Activated CD4-positive, alpha-beta T cell treated with anti-CD3 and anti-CD28 coated beads for 36 hours (primary cell): ENCODE results near the gene NELFB. TPM values are rescaled to one million over a fixed set of nuclear protein-coding genes. Genes with fewer than 3 reads are reported as not detected.

Source experiments
- ATAC-seq: fragments of 200-7000 bp; cut with Tn5 transposase; one replicate; pipeline ENCODE4 v1.10.0; 2021; ENCODE audit warnings: mild to moderate bottlenecking, moderate library complexity
- CTCF ChIA-PET: fragments of 350-600 bp; sonication (Branson Sonifier 250); formaldehyde crosslinking; loops from one replicate; lab custom pipeline; 2021; ENCODE audit warnings: antibody characterized with exemption; lab: Charles Lee
- POLR2A ChIA-PET: fragments of 350-600 bp; sonication (Branson Sonifier 250); formaldehyde crosslinking; loops from one replicate; lab custom pipeline; 2021; ENCODE audit warnings: antibody characterized with exemption, inconsistent platforms; lab: Charles Lee
- DNase-seq: peaks from one replicate; pipeline ENCODE4 v3.0.0-alpha.2; 2020
- H3K27ac Mint-ChIP-seq: one replicate; pipeline ENCODE4 v1.8.0; 2021; ENCODE audit warnings: mixed read lengths
- H3K27me3 Mint-ChIP-seq: one replicate; pipeline ENCODE4 v1.8.0; 2021; ENCODE audit warnings: mixed read lengths
- H3K36me3 Mint-ChIP-seq: one replicate; pipeline ENCODE4 v1.8.0; 2021; ENCODE audit warnings: low read depth, mixed read lengths
- H3K4me1 Mint-ChIP-seq: one replicate; pipeline ENCODE4 v1.8.0; 2021; ENCODE audit warnings: mixed read lengths
- H3K4me3 Mint-ChIP-seq: one replicate; pipeline ENCODE4 v1.8.0; 2021; ENCODE audit warnings: mild to moderate bottlenecking, moderate library complexity, mixed read lengths
- H3K9me3 Mint-ChIP-seq: one replicate; pipeline ENCODE4 v1.8.0; 2021; ENCODE audit warnings: low read depth, mixed read lengths
- intact Hi-C, 2 experiments: fragments of 100-400 bp; cut with DNase I in 1 of 2; cut with micrococcal nuclease in 1 of 2; formaldehyde crosslinking; loops; one replicate each; pipeline versions ENCODE4 v1.14.2 to v1.15.1; 2022 to 2024; cut with DNase I, micrococcal nuclease
- total RNA-seq, 2 experiments: library from RNA; stranded (reverse); gene quantifications; one replicate each; pipeline ENCODE4 v1.2.3, GENCODE V29; 2021

NELFB gene
- total RNA-seq, 2 experiments from 2014 or later = 41.4 to 54.1 TPM

- ChIA-PET POLR2A (interaction anchor here (0.6 to 3.6 kb wide), 5 partner anchors 8 to 546 kb away, joined by 3 to 31 read pairs (median 5); partner anchors contain the start of gene NELFB), CTCF (no interaction called here)
- no peak overlapping the region for H3K4me3 Mint-ChIP-seq
- H3K9me3 Mint-ChIP-seq = no peaks in the 10 kb centered on the region
- no peak for DNase-seq
- H3K27ac Mint-ChIP-seq = no peak overlapping the region
- no peaks in the 10 kb centered on the region for H3K27me3 Mint-ChIP-seq
- peaks cover 20% of the 10 kb centered on the region for H3K4me1 Mint-ChIP-seq
- H3K36me3 Mint-ChIP-seq = peaks cover 27% of the 10 kb centered on the region
- intact Hi-C loops = no loop called here
- ATAC-seq = no peak
These were observed 11.3 kb upstream of the NELFB start for GRCh38 chr9:137243626-137244485.

GRCh38 chr9:137244486-137245449 is 10.4 kb upstream of the NELFB start:
- ChIA-PET CTCF (interaction anchor here (0.7 kb wide), 1 partner anchor 40 kb away, joined by 3 read pairs; no protein-coding TSS in a partner anchor), POLR2A (interaction anchor here (0.6 to 3.6 kb wide), 4 partner anchors 9 to 546 kb away, joined by 5 to 31 read pairs (median 5); partner anchors contain the start of gene NELFB)
- H3K27me3 Mint-ChIP-seq = no peaks in the 10 kb centered on the region
- H3K27ac Mint-ChIP-seq = no peak overlapping the region
- H3K4me3 Mint-ChIP-seq = no peak overlapping the region
- peaks cover 16% of the 10 kb centered on the region for H3K4me1 Mint-ChIP-seq
- no peaks in the 10 kb centered on the region for H3K9me3 Mint-ChIP-seq
- intact Hi-C loops = no loop called here
- peaks cover 27% of the 10 kb centered on the region for H3K36me3 Mint-ChIP-seq
- ATAC-seq = no peak
- no peak for DNase-seq

- Mint-ChIP-seq H3K4me3 (no peak overlapping the region), H3K27me3 (no peaks in the 10 kb centered on the region), H3K9me3 (no peaks in the 10 kb centered on the region), H3K27ac (no peak overlapping the region), H3K4me1 (peaks cover 16% of the 10 kb centered on the region), H3K36me3 (peaks cover 27% of the 10 kb centered on the region)
- DNase-seq (no peak), ATAC-seq (no peak)
- ChIA-PET POLR2A (interaction anchor here (1.1 to 3.6 kb wide), 2 partner anchors 8 to 10 kb away, joined by 5 to 31 read pairs; partner anchors contain the start of gene NELFB), CTCF (interaction anchor here (0.7 kb wide), 1 partner anchor 41 kb away, joined by 3 read pairs; no protein-coding TSS in a partner anchor)
- intact Hi-C loops = no loop called here
These were observed 9.4 kb upstream of the NELFB start for GRCh38 chr9:137245450-137246421.

- intact Hi-C loops = no loop called here
- DNase-seq = no peak
- ChIA-PET CTCF (no interaction called here), POLR2A (no interaction called here)
- Mint-ChIP-seq H3K36me3 (peaks cover 18% of the 10 kb centered on the region), H3K4me1 (peaks cover 12% of the 10 kb centered on the region), H3K27ac (no peak overlapping the region), H3K9me3 (no peaks in the 10 kb centered on the region), H3K27me3 (no peaks in the 10 kb centered on the region), H3K4me3 (no peak overlapping the region)
- ATAC-seq = no peak
These were observed 7.8 kb upstream of the NELFB start for GRCh38 chr9:137247135-137247915.

- DNase-seq (no peak), ATAC-seq (no peak)
- Mint-ChIP-seq H3K4me3 (no peak overlapping the region), H3K36me3 (peaks cover 13% of the 10 kb centered on the region), H3K4me1 (peaks cover 7% of the 10 kb centered on the region), H3K9me3 (no peaks in the 10 kb centered on the region), H3K27ac (no peak overlapping the region), H3K27me3 (no peaks in the 10 kb centered on the region)
- ChIA-PET CTCF (no interaction called here), POLR2A (no interaction called here)
- intact Hi-C loops = no loop called here
These were observed 7.3 kb upstream of the NELFB start for GRCh38 chr9:137247916-137248175.

GRCh38 chr9:137250329-137251193 is 4.6 kb upstream of the NELFB start:
- CTCF ChIA-PET = no interaction called here
- H3K27me3 Mint-ChIP-seq = no peaks in the 10 kb centered on the region
- no peaks in the 10 kb centered on the region for H3K36me3 Mint-ChIP-seq
- intact Hi-C loops = no loop called here
- H3K4me3 Mint-ChIP-seq = no peak overlapping the region
- ATAC-seq (no peak), DNase-seq (no peak)
- no peak overlapping the region for H3K27ac Mint-ChIP-seq
- H3K9me3 Mint-ChIP-seq = no peaks in the 10 kb centered on the region
- POLR2A ChIA-PET = no interaction called here
- peaks cover 5% of the 10 kb centered on the region for H3K4me1 Mint-ChIP-seq

- POLR2A ChIA-PET = no interaction called here
- H3K36me3 Mint-ChIP-seq = no peaks in the 10 kb centered on the region
- H3K27ac Mint-ChIP-seq = no peak within 1 kb of the TSS
- H3K9me3 Mint-ChIP-seq = no peaks in the 10 kb centered on the region
- intact Hi-C loops = no loop called here
- ATAC-seq (no peak), DNase-seq (no peak)
- no peak within 1 kb of the TSS for H3K4me3 Mint-ChIP-seq
- H3K4me1 Mint-ChIP-seq = peaks cover 7% of the 10 kb centered on the region
- no peaks in the 10 kb centered on the region for H3K27me3 Mint-ChIP-seq
- CTCF ChIA-PET = no interaction called here
These were observed 4.0 kb upstream of the NELFB start, which contains the start of gene STPG3 for GRCh38 chr9:137251194-137251461. Gene STPG3, plus strand, starts transcription at chr9:137251286. Its CDS starts 1 bp downstream, at chr9:137251287.

GRCh38 chr9:137251490-137252268 is 3.4 kb upstream of the NELFB start:
- H3K4me1 Mint-ChIP-seq = peaks cover 12% of the 10 kb centered on the region
- no peak overlapping the region for H3K4me3 Mint-ChIP-seq
- no peaks in the 10 kb centered on the region for H3K27me3 Mint-ChIP-seq
- H3K36me3 Mint-ChIP-seq = peaks cover 3% of the 10 kb centered on the region
- ATAC-seq (no peak), DNase-seq (no peak)
- no peak overlapping the region for H3K27ac Mint-ChIP-seq
- ChIA-PET POLR2A (interaction anchor here (0.6 kb wide), 1 partner anchor 436 kb away, joined by 4 read pairs; no protein-coding TSS in a partner anchor), CTCF (no interaction called here)
- intact Hi-C loops = no loop called here
- H3K9me3 Mint-ChIP-seq = no peaks in the 10 kb centered on the region
